ENCODE results near the gene TMX2. TPM values are rescaled to one million over a fixed set of nuclear protein-coding genes. Genes with fewer than 3 reads are reported as not detected.

Gene TMX2
- total and polyA plus RNA-seq, 7 donors: 25.2 to 136 (median 37.9) TPM

DNA sequence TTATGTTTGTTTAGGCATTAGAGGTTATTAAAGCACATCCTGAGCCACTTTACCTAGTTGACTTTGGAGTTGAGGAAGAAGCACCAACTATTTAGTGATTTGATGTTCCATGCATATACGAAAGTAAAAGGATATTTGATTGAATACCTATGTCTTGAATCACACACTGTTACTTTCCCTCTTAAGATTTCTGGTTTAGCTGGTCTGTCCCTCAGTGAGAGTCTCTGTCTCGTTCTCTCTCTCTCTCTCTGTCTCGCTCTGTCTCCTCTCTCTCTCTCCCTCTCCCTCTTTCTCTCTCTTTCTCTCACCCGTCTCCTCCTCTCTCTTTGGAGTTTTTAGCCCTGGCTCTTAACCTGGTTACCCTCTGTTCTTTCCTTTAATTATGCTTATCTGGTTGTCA lies 60.2 kb downstream of the TMX2 start:
- Histone ChIP-seq H3K4me3 (no peak overlapping the region), H3K27me3 (no peaks in the 10 kb centered on the region), H3K9me3 (no peaks in the 10 kb centered on the region), H3K4me1 (peaks cover 0 to 95% (median 85%) of the 10 kb centered on the region in 4 donors), H3K36me3 (no peaks in the 10 kb centered on the region), H3K27ac (peak overlapping the region in 1 of 4 donors; percentile 29)
- TF ChIP-seq POLR2A (IDR thresholded peaks at IDR 0.05) (no peak), POLR2AphosphoS5 (IDR thresholded peaks at IDR 0.05) (no peak), EP300 (IDR thresholded peaks at IDR 0.05) (no peak)
- TF ChIP-seq, protein P1, sequence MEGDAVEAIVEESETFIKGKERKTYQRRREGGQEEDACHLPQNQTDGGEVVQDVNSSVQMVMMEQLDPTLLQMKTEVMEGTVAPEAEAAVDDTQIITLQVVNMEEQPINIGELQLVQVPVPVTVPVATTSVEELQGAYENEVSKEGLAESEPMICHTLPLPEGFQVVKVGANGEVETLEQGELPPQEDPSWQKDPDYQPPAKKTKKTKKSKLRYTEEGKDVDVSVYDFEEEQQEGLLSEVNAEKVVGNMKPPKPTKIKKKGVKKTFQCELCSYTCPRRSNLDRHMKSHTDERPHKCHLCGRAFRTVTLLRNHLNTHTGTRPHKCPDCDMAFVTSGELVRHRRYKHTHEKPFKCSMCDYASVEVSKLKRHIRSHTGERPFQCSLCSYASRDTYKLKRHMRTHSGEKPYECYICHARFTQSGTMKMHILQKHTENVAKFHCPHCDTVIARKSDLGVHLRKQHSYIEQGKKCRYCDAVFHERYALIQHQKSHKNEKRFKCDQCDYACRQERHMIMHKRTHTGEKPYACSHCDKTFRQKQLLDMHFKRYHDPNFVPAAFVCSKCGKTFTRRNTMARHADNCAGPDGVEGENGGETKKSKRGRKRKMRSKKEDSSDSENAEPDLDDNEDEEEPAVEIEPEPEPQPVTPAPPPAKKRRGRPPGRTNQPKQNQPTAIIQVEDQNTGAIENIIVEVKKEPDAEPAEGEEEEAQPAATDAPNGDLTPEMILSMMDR (IDR thresholded peaks at IDR 0.05): no peak
- WGBS, 2 donors: 69 to 75% methylated on average over 4 of the region's 4 CpGs
- DNase-seq: no peak
- intact Hi-C loops (cut with DNase I): no loop called here

DNA sequence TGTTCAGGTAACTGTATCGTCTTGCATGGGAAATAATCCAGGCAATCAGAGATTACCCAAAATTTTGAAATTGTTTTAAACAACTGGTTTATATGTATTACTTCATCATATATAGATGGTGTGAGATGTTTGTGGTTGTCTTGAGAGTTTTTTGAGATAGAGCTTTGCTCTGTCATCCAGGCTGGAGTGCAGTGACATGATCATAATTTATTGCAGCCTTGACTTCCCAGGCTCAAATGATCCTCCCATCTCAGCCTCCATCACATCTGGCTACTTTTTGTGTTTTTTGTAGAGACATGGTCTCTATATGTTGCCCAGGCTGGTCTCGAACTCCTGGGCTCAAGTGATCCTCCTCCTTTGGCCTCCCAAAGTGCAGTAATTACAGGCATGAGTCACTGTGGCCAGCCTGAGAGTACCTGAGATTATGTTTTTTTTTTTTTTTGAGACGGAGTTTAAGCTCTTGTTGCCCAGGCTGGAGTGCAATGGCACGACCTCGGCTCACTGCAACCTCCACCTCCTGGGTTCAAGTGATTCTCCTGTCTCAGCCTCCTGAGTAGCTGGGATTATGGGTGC lies 60.7 kb downstream of the TMX2 start:
- no peak for DNase-seq
- intact Hi-C loops (cut with DNase I): no loop called here
- no peaks in the 10 kb centered on the region for H3K9me3 ChIP-seq
- H3K27ac ChIP-seq: peak overlapping the region in 1 of 4 donors; percentile 29
- H3K4me1 ChIP-seq: peaks cover 0 to 95% (median 86%) of the 10 kb centered on the region in 4 donors
- no peak overlapping the region for H3K4me3 ChIP-seq
- H3K36me3 ChIP-seq: no peaks in the 10 kb centered on the region
- TF ChIP-seq, protein P1 (IDR thresholded peaks at IDR 0.05): no peak
- no peak for TF ChIP-seq POLR2AphosphoS5 (IDR thresholded peaks at IDR 0.05)
- TF ChIP-seq POLR2A (IDR thresholded peaks at IDR 0.05): no peak
- TF ChIP-seq EP300 (IDR thresholded peaks at IDR 0.05): no peak
- WGBS, 2 donors: 67 to 87% methylated on average over 5 of the region's 5 CpGs
- no peaks in the 10 kb centered on the region for H3K27me3 ChIP-seq

DNA sequence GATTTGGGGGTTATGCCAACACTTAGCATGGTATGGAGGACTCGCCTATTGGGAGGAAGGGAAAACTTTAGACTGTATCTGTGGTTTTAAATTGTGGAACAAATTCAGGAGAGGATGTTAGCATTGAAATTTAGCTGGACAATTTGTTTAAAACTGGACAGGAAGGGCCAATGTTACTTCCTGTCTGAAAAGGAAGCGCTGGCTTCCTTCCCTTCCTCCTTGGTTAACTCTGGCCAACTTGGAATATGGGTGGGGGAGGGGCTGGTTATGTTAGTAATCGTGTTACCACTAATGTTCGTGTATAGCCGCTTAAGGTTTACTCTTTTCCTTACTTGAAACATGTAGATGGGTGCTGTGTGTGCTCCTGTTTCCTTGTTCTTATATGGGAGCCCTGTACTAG lies 63.1 kb downstream of the TMX2 start:
- Histone ChIP-seq H3K36me3 (no peaks in the 10 kb centered on the region), H3K9me3 (no peaks in the 10 kb centered on the region), H3K4me1 (peaks cover 0 to 98% (median 92%) of the 10 kb centered on the region in 4 donors), H3K4me3 (no peak overlapping the region), H3K27ac (peak overlapping the region; percentile 72 to 86 (median 82)), H3K27me3 (no peaks in the 10 kb centered on the region)
- WGBS, 2 donors: 40 to 59% methylated on average over 5 of the region's 5 CpGs
- no peak for DNase-seq
- TF ChIP-seq POLR2AphosphoS5 (IDR thresholded peaks at IDR 0.05) (no peak), POLR2A (IDR thresholded peaks at IDR 0.05) (no peak), EP300 (IDR thresholded peaks at IDR 0.05) (no peak)
- TF ChIP-seq, protein P1 (IDR thresholded peaks at IDR 0.05): no peak
- intact Hi-C loops (cut with DNase I): no loop called here

DNA sequence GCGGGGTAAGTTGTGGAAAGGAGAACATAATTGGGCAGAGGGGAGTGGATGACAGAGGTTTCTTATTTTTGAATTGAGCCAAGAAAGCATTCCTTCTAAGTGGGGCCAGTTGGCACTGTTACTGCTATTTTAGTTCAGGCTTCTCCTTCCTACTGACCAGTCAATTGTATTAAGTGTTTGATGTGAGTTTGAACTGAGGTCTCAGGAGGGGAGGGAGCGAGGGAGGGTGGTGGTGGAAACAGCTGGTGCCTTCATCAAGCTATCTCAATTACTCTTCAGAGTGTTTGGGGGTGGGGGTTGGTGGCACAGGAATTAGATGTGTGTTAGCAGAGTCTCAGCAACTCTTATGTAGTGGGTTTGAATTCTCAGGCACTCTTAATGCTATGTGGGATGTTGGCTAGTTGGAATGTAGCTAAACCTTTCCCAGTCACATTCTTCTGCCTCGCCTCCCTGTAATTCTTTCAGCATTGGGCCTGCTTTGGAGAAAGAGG lies 63.7 kb downstream of the TMX2 start:
- peaks cover 0 to 99% (median 95%) of the 10 kb centered on the region in 4 donors for H3K4me1 ChIP-seq
- no peak for TF ChIP-seq POLR2AphosphoS5 (IDR thresholded peaks at IDR 0.05)
- TF ChIP-seq, protein P1 (IDR thresholded peaks at IDR 0.05): no peak
- TF ChIP-seq POLR2A (IDR thresholded peaks at IDR 0.05): no peak
- no peak for TF ChIP-seq EP300 (IDR thresholded peaks at IDR 0.05)
- H3K36me3 ChIP-seq: no peaks in the 10 kb centered on the region
- no peak for DNase-seq
- H3K27ac ChIP-seq: peak overlapping the region; percentile 72 to 86 (median 82)
- no peaks in the 10 kb centered on the region for H3K9me3 ChIP-seq
- WGBS, 2 donors: 66 to 70% methylated on average over 3 of the region's 3 CpGs
- intact Hi-C loops (cut with DNase I): no loop called here
- no peaks in the 10 kb centered on the region for H3K27me3 ChIP-seq
- no peak overlapping the region for H3K4me3 ChIP-seq
